ENCODE measurements around the gene DLG4. TPM values are rescaled to one million over a fixed set of nuclear protein-coding genes. Genes with fewer than 3 reads are reported as not detected.
A peak's percentile ranks its signal among the peaks of the same experiment; 100 is the strongest.

Gene DLG4
- total RNA-seq, 1 donor from 2014 or later = 29.3 TPM

GRCh38 chr17:7243453-7243729 is 23.8 kb upstream of the DLG4 start:
- Histone ChIP-seq H3K27me3 (ENCODE audit: low read depth) (no peaks in the 10 kb centered on the region), H3K36me3 (peaks cover 54% of the 10 kb centered on the region), H3K4me1 (peaks cover 30% of the 10 kb centered on the region), H3K27ac (peak overlapping the region; percentile 96), H3K9me3 (no peaks in the 10 kb centered on the region), H3K4me3 (peak overlapping the region; percentile 95)
- TF ChIP-seq CTCF (IDR thresholded peaks at IDR 0.05) = no peak
- ATAC-seq = no peak
- intact Hi-C loops (cut with DNase I) = no loop called here
- no peak for DNase-seq

GRCh38 chr17:7242717-7243452 is 23.2 kb upstream of the DLG4 start:
- intact Hi-C loops (cut with DNase I) = no loop called here
- TF ChIP-seq CTCF (IDR thresholded peaks at IDR 0.05) = peak; percentile 8
- DNase-seq = peak; percentile 97

GRCh38 chr17:7241783-7242716 is 22.4 kb upstream of the DLG4 start, which contains the start of gene GABARAP:
TSS of gene GABARAP (minus strand) at chr17:7242449. CDS start at chr17:7242330, 119 bp downstream.
- Histone ChIP-seq H3K9me3 (no peaks in the 10 kb centered on the region), H3K4me1 (peaks cover 35% of the 10 kb centered on the region), H3K27ac (peak within 1 kb of the TSS; percentile 96), H3K27me3 (ENCODE audit: low read depth) (no peaks in the 10 kb centered on the region), H3K4me3 (peak within 1 kb of the TSS; percentile 95), H3K36me3 (peaks cover 55% of the 10 kb centered on the region)
- peak; percentile 94 for DNase-seq
- TF ChIP-seq CTCF (IDR thresholded peaks at IDR 0.05) = no peak
- ATAC-seq = peak; percentile 71 to 86
- intact Hi-C loops (cut with DNase I) = no loop called here

More at GRCh38 chr17:7242717-7243452, 23.2 kb upstream of the DLG4 start:
- peak overlapping the region; percentile 95 for H3K4me3 ChIP-seq
- H3K27ac ChIP-seq = peak overlapping the region; percentile 96
- ATAC-seq = peak; percentile 77 to 80
- H3K4me1 ChIP-seq = peaks cover 29% of the 10 kb centered on the region
- H3K9me3 ChIP-seq = no peaks in the 10 kb centered on the region
- peaks cover 54% of the 10 kb centered on the region for H3K36me3 ChIP-seq
- H3K27me3 ChIP-seq (ENCODE audit: low read depth) = no peaks in the 10 kb centered on the region

GRCh38 chr17:7241090-7241733 is 21.6 kb upstream of the DLG4 start:
- Histone ChIP-seq H3K27ac (peak overlapping the region; percentile 96), H3K27me3 (ENCODE audit: low read depth) (no peaks in the 10 kb centered on the region), H3K4me1 (peaks cover 39% of the 10 kb centered on the region), H3K4me3 (peak overlapping the region; percentile 95), H3K9me3 (no peaks in the 10 kb centered on the region), H3K36me3 (peaks cover 55% of the 10 kb centered on the region)
- intact Hi-C loops (cut with DNase I) = no loop called here
- no peak for TF ChIP-seq CTCF (IDR thresholded peaks at IDR 0.05)
- DNase-seq (no peak), ATAC-seq (no peak)

GRCh38 chr17:7240375-7240774 is 20.7 kb upstream of the DLG4 start:
- peaks cover 45% of the 10 kb centered on the region for H3K4me1 ChIP-seq
- DNase-seq = no peak
- no peak for ATAC-seq
- intact Hi-C loops (cut with DNase I) = no loop called here
- no peaks in the 10 kb centered on the region for H3K27me3 ChIP-seq (ENCODE audit: low read depth)
- H3K36me3 ChIP-seq = peaks cover 55% of the 10 kb centered on the region
- peak overlapping the region; percentile 95 for H3K4me3 ChIP-seq
- no peaks in the 10 kb centered on the region for H3K9me3 ChIP-seq
- no peak for TF ChIP-seq CTCF (IDR thresholded peaks at IDR 0.05)
- peak overlapping the region; percentile 96 for H3K27ac ChIP-seq

Data from lower lobe of right lung (tissue), 2 donors.